ENCODE measurements around the gene BEST1. TPM values are rescaled to one million over a fixed set of nuclear protein-coding genes. Genes with fewer than 3 reads are reported as not detected.

BEST1 gene
- total RNA-seq, result 3.1 and 7.1 TPM in 2 replicates

DNA sequence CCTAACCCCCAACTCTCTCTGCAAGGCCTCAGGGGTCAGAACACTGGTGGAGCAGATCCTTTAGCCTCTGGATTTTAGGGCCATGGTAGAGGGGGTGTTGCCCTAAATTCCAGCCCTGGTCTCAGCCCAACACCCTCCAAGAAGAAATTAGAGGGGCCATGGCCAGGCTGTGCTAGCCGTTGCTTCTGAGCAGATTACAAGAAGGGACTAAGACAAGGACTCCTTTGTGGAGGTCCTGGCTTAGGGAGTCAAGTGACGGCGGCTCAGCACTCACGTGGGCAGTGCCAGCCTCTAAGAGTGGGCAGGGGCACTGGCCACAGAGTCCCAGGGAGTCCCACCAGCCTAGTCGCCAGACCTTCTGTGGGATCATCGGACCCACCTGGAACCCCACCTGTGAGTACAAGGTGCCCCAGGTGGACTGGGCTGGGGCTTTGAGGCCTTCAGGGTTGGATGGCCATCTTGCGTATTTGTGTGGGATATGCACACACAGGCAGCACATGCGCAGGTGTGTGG lies at the start of gene BEST1:
Gene BEST1 (plus strand): TSS at position 317 of the 513 bp plus-strand sequence. CDS start 1,456 bp downstream, outside the sequence.

DNA sequence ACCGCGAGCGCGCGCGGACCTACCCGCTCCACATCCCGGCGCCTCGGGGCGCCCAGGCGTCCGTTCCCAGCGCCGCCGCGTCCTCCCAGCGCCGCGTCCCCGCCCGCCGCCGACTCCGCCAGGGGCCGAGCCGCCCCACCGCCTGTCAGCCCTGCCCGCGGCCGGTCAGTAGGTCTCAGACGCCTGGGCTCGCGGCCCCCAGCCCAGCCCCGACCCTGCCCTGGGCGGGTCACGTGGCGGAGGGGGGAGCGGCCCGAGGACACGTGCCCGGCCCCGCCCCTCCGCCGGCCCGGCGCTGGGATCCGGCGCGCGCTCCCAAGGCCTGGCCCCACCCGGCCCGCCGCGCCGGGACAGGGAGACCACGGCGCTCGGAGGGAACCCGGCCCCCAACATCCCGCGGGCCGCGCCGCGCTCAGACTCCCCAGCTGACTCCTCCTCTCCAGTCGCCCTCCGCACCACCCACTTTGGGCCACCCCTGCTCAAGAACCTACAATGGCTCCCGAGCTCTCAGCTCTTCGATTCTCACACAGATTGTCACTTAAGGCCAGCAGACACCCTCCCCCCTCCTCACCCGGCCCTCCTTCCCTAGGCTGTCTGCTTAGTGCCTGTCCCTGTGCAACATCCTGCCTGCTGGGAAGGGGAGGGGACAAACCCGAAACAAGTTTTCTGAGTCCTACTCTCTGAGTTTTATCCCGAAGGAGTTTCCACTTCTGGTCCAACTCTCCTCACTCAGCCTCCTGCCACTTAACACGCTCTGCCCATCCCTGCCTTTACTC lies 32.6 kb upstream of the BEST1 start, which contains the start of gene RAB3IL1:
Gene RAB3IL1 (minus strand): TSS at position 233 of the 776 bp plus-strand sequence. CDS start 199 bp downstream, at position 34.

DNA sequence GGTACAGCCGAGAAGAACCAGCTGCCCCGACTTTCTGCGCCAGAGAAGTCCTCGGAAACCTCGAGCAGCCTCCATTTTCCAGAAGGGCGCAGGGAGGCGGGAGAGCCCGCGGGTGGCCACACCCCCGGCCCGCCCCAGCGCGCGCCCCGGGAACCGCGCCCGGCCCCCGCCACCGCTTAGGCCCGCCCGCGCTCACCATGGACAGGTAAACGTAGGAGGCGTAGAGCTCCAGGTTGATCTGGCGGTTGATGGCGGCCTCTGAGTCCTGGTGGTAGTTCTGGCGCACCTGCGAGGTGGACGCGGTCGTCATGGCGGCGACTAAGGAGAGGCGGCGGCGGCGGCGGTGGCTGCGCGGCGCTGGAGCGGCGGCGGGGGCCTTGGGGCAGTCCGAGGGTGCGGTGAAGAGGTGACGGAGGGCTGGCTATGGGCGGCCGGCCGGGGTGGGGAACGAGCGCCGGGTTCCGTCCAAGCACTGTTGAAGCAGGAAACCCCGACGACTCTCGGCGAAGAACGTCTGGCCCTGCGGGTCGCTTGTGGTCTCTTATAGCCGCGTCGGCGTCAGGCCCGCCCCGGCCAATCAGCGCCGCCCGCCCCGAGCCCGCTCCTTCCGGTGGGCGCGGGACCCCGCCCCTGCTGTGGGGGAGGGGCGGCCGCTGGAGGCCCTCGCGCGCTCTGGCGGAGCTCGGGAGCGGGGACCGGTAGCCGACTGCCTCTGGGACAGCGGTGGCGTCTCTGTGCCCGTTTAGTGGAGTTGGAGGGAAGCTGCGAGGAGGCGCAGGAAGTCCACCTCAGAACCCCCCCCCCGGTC lies 17.2 kb downstream of the BEST1 start, which contains the start of gene FTH1:
Gene FTH1 (minus strand): TSS at position 519 of the 808 bp plus-strand sequence. CDS start 209 bp downstream, at position 310.

Other genes with a start within 250 kb of the BEST1 start
- 0.25 and 0.55 TPM in 2 replicates for gene MYRF, start 197.7 kb upstream of the BEST1 start, total RNA-seq
- 38.6 and 78.7 TPM in 2 replicates for gene TMEM258, start 157.8 kb upstream of the BEST1 start, total RNA-seq
- 16.0 and 74.3 TPM in 2 replicates for gene FEN1, start 157.4 kb upstream of the BEST1 start, total RNA-seq
- 105 and 168 TPM in 2 replicates for gene FADS1, start 133.3 kb upstream of the BEST1 start, total RNA-seq
- gene FADS2, start 122.1 kb upstream of the BEST1 start, total RNA-seq, result 384 and 476 TPM in 2 replicates
- gene FADS3, start 58.8 kb upstream of the BEST1 start, total RNA-seq, result 55.4 and 117 TPM in 2 replicates
- 12.5 and 19.1 TPM in 2 replicates for gene RAB3IL1, start 32.8 kb upstream of the BEST1 start, total RNA-seq
- 455 and 1,494 TPM in 2 replicates for gene FTH1, start 17.3 kb downstream of the BEST1 start, total RNA-seq
- 16.5 and 51.4 TPM in 2 replicates for gene INCENP, start 173.7 kb downstream of the BEST1 start, total RNA-seq
- gene SCGB1D1, start 239.9 kb downstream of the BEST1 start, total RNA-seq, result not detected in 2 replicates

Measured in uterine smooth muscle cell (primary cell).